Right cardiac atrium (tissue), 5 donors: ENCODE measurements around the gene VENTX. TPM values are rescaled to one million over a fixed set of nuclear protein-coding genes. Genes with fewer than 3 reads are reported as not detected.

Source experiments
- ATAC-seq, 2 donors: fragments of 200-7000 bp; cut with Tn5 transposase; one replicate each; pipeline versions ENCODE4 v1.8.0 to v1.9.1; 2020; ENCODE audit warnings: moderate library complexity in 2 of 2, mild to moderate bottlenecking in 1 of 2
- DNase-seq, 3 donors: peaks; one replicate each; pipeline ENCODE4 v3.0.0-alpha.2; 2020
- H3K27ac ChIP-seq: one replicate; pipeline ENCODE4 v1.5.1; 2013; ENCODE audit warnings: mild to moderate bottlenecking, low read length, control low read depth, moderate library complexity
- H3K27me3 ChIP-seq: one replicate; pipeline ENCODE4 v1.6.1; 2013; ENCODE audit not compliant: control insufficient read depth, insufficient read depth
- H3K4me1 ChIP-seq: one replicate; pipeline ENCODE4 v1.6.1; 2013; ENCODE audit warnings: low read length; ENCODE audit not compliant: control insufficient read depth, insufficient read depth
- H3K4me3 ChIP-seq: one replicate; pipeline ENCODE4 v1.5.1; 2013; ENCODE audit warnings: low read length, control low read depth
- H3K9me3 ChIP-seq: one replicate; pipeline ENCODE4 v1.6.1; 2013; ENCODE audit warnings: low read length; ENCODE audit not compliant: control insufficient read depth
- WGBS: extraction: QIAGEN DNeasy Blood & Tissue Kit; methylation state at CpG from one replicate; pipeline ENCODE4 v1.1.7; 2013; 5-methylcytosine and 5-hydroxymethylcytosine counted together
- intact Hi-C, 4 donors: fragments of 100-400 bp; cut with DNase I; formaldehyde crosslinking; loops; one replicate each; pipeline versions ENCODE4 v1.11.0 to v1.14.0; 2022 to 2023
- polyA plus RNA-seq: library from polyadenylated mRNA; stranded (reverse); fragments of 200-250 nt; gene quantifications from one replicate; pipeline ENCODE4 v1.2.3, GENCODE V29; 2013
- total RNA-seq, 4 donors: library from RNA; stranded (reverse); fragmentation: NEBNext Ultra II Directional; extraction: Animal tissue kit (Norgen Biotek cat#: 25700); gene quantifications; one replicate each; pipeline ENCODE4 v1.2.1, GENCODE V29; 2021
- donor health status: healthy with polysubstance abuse.
- donor health status: DM: no; HTN: yes; CAD: no.
- donor health status: DM: no; HTN: no; CAD: no.
- donor health status: DM: no; HTN: yes; CAD: no; lungs with severe emphysema.
- donor health status: DM: yes; HTN: yes; CAD: no.

VENTX gene
- total and polyA plus RNA-seq, 5 donors = 0.45 to 0.89 (median 0.54) TPM

DNA sequence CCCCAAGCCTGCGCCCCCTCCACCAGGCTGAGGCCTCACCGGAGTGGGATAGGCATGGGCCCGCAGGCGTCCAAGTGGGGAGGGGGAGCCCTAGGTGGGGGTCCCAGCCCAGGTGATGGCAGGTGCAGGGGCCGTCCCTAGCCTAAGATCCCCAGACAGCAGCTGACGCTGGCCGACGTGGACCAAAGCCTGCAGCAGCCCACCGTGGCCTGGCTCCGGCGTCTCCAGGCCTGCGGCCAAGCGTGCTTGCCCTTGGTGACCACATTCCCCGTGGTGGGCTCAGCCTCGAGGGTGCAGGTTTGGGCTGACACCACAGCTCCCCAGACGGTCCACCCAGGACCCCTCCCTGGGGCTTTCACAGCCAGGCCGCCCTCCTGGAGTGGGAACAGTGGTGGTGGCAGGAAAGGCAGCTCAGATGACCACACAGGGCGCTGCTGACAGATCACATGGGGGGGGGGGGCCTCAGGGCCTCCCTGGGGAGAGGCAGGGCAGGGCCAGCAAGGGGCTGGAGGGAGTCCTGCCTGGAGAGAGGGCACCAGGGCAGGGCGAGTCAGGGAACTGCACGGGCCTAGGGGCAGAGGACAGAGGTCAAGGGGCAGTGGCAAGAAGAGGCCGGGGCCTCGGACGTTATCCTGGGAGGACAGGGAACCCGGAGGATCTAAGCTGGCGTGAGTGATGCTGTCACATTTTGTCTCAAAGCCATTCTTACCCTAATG is 39.8 kb downstream of the VENTX start:
- ATAC-seq (no peak), DNase-seq (peak; percentile 15 to 59 (median 54))
- 63% methylated on average over 25 of the region's 25 CpGs for WGBS
- no peaks in the 10 kb centered on the region for H3K4me1 ChIP-seq
- intact Hi-C loops = no loop called here
- H3K9me3 ChIP-seq = no peaks in the 10 kb centered on the region
- H3K4me3 ChIP-seq = no peak overlapping the region
- no peaks in the 10 kb centered on the region for H3K27me3 ChIP-seq
- H3K27ac ChIP-seq = no peak overlapping the region

DNA sequence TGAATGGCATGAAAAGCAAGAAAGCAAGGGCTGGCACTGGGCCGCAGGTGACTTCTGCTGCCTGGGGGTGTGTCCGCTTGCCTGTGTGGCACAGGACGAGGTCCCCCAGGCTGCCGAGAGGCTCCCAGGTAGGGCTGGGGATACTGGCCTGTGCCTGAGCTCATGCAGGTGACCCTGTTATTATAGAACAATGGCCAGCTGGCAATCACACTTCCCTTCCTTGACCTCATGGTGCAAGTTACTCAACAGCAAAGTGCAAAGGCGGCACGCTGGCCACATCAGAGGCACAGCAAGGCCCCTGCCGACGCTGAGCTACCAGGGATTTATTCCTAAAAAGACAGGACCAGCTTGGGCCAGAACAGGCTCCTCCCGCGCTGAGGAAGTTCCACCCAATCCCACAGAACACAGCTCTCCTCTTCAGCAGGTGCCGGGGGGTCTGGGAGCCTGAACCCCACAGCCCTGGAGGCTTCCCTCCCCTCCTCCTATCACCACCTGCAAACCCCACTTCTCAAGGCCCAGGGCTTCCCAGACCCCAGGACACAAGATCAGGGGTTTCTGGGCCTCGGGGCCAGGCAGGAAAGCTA is 40.4 kb downstream of the VENTX start:
- Histone ChIP-seq H3K4me1 (no peaks in the 10 kb centered on the region), H3K27ac (no peak overlapping the region), H3K27me3 (no peaks in the 10 kb centered on the region), H3K4me3 (no peak overlapping the region), H3K9me3 (no peaks in the 10 kb centered on the region)
- ATAC-seq (no peak), DNase-seq (peak in 2 of 3 donors; percentile 22 to 53)
- intact Hi-C loops = no loop called here
- WGBS = 71% methylated on average over 12 of the region's 12 CpGs

DNA sequence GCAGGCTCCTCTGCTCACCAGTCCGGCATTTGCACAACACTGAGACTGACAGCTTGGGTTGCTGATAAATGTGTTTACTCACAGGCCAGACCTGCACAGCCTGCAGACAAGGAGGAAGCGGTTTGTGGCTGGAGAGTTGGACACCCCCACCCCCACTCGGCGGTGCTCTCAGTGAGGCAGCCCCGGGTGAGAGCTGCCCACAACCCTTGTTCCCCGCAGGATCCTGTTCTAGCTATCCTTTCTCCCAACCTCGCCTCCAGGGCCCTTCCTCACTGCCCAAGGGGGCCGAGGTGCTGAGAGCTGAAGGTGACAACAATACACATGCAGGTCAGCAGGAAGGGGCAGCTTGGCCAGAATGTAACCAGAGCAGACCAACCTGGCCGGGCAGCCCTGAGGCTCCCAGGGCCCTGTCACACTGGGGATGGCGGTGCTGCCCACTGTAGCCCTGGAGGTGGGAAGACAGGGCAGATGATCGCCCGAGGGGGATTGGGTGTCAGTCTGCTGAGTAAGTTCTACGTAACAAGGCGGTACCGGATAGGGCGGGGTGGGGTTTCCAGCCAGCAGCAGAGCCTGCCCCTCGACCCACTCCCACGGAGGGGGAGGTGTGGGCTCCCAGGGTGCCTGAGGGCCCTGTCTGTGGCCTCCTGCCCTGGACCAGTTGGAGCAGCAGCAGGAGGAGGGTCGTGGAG is 41.1 kb downstream of the VENTX start:
- Histone ChIP-seq H3K27ac (no peak overlapping the region), H3K27me3 (no peaks in the 10 kb centered on the region), H3K4me1 (no peaks in the 10 kb centered on the region), H3K4me3 (no peak overlapping the region), H3K9me3 (no peaks in the 10 kb centered on the region)
- DNase-seq (peak in 2 of 3 donors; percentile 74 to 80), ATAC-seq (peak; percentile 10 to 22)
- intact Hi-C loops = no loop called here
- 65% methylated on average over 19 of the region's 19 CpGs for WGBS

DNA sequence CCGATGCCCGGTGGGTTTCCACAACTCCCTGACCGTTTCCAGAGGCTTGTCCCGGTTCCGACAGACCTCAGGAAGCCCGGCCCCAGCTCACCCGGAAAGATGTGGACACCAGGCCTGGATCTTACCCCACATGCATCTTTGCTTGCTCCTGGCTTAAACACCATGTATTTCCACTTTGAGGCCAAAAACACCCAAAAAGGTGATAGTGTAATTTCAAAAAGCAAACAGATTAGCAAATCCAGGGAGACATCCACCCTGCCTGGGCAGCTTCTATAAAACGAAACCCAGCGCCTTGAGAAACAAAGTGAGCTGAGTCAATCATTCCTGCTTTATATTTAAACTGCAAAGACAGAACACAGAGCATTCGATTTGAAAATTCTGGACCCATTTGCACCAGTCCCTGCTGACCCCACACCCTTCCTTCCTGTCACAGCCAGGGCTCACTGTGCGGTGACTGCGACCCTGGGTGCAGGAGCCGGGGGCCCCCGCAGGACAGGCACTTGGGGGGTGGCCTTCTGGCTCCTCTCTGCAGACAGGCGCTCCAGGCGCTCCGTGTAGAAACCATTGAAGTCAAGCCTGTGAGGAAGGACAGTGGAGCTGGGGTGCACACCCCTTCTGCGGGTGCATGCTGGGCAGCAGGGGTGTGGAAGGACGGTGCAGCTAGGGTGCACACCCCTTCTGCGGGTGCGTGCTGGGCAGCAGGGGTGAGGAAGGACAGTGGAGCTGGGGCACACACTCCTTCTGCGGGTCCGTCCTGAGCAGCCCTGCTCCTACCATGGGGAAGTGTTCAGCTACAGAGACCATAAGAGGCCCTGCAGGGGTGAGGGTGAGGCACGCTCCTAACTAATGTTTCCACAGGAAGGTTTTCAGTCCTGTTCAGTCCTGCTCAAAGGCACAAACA is 41.9 kb downstream of the VENTX start:
- DNase-seq = peak in 1 of 3 donors; percentile 47
- ATAC-seq = no peak
- no peak overlapping the region for H3K4me3 ChIP-seq
- H3K9me3 ChIP-seq = no peaks in the 10 kb centered on the region
- H3K27ac ChIP-seq = no peak overlapping the region
- intact Hi-C loops = no loop called here
- H3K27me3 ChIP-seq = no peaks in the 10 kb centered on the region
- no peaks in the 10 kb centered on the region for H3K4me1 ChIP-seq
- 78% methylated on average over 24 of the region's 24 CpGs for WGBS

DNA sequence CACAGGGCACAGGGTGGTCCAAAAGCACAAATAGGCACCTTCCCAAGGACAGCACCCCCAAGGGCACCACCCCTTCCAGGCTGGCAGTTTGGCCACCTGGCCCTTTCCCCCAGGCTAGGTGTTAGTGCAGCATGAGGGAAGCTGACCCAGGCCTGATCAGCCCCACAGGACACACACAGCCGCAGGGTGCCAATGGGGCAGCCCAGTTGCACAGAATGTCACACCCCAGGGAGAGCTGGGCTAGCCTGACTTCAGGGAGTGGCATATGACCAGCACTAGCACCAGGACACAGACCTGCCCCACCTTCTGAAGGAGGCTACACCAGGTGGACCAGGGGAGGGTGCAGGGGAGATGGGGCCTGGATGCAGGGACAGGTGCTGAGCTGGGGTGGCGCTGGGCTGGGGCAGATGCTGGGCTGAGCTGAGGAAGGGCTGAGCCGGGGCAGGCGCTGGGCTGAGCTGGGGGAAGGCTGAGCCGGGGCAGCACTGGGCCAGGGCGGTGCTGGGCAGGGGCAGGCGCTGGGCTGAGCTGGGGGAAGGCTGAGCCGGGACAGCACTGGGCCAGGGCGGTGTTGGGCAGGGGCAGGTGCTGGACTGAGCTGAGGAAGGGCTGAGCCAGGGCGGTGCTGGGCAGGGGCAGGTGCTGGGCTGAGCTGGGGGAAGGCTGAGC is 42.9 kb downstream of the VENTX start:
- WGBS = 96% methylated on average over 10 of the region's 10 CpGs
- Histone ChIP-seq H3K4me1 (no peaks in the 10 kb centered on the region), H3K4me3 (no peak overlapping the region), H3K27me3 (no peaks in the 10 kb centered on the region), H3K9me3 (no peaks in the 10 kb centered on the region), H3K27ac (no peak overlapping the region)
- ATAC-seq (no peak), DNase-seq (peak in 1 of 3 donors; percentile 54)
- intact Hi-C loops = no loop called here

DNA sequence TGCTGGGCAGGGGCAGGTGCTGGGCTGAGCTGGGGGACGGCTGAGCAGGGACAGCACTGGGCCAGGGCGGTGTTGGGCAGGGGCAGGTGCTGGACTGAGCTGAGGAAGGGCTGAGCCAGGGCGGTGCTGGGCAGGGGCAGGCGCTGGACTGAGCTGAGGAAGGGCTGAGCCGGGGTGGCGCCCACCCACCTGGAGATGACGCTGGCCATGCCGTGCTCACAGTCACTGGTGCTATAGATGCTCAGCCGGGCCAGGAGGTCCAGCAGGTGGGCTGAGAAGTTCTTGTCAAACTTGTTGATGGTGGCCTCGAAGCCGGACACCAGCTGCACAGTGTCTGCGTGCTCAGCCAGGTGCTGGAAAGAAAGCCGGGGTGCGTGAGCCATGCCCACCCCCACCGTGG is 43.4 kb downstream of the VENTX start:
- DNase-seq = no peak
- Histone ChIP-seq H3K27me3 (no peaks in the 10 kb centered on the region), H3K27ac (no peak overlapping the region), H3K4me3 (no peak overlapping the region), H3K9me3 (no peaks in the 10 kb centered on the region), H3K4me1 (no peaks in the 10 kb centered on the region)
- ATAC-seq = no peak
- intact Hi-C loops = no loop called here
- WGBS = 95% methylated on average over 15 of the region's 15 CpGs

DNA sequence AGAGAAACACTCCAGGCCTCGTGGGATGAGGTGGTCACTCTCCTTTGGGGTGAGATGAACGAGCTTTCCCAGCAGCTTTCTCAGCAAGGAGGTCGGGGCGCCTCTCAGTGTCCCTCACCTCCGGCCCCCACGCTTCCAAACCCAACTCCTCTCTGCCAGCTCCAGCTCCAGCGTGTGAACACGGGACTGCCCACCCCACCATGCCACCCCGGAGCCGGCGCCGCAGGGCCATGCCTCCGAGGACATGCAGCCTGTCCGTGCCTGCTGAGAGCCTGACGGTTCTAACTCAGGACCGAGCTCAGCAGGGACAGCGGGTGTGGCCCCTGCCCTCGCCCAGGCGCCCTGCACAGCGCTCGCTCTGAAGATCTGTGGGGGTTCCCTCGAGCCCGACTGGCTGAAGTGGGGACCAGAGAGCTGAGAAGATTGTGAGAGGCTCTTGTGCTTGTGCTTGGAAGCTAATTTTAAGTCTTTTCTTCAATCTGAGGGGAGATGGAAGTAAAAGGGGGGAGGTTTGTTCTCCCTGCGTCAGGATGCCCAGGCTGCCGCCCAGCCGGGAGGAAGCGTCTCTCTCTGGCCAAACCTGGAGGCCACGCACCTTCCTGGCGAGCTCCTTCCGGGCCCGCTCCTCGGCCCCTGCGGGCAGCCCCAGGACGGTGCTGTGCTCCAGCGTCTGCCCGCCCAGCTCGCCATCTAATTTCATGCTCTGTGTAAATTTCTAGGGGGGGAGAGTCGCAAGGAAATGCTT is 44.1 kb downstream of the VENTX start:
- 92% methylated on average over 38 of the region's 38 CpGs for WGBS
- no peak overlapping the region for H3K27ac ChIP-seq
- ATAC-seq (no peak), DNase-seq (peak in 1 of 3 donors; percentile 40)
- H3K4me1 ChIP-seq = no peaks in the 10 kb centered on the region
- no peaks in the 10 kb centered on the region for H3K9me3 ChIP-seq
- no peak overlapping the region for H3K4me3 ChIP-seq
- no peaks in the 10 kb centered on the region for H3K27me3 ChIP-seq
- intact Hi-C loops = no loop called here

DNA sequence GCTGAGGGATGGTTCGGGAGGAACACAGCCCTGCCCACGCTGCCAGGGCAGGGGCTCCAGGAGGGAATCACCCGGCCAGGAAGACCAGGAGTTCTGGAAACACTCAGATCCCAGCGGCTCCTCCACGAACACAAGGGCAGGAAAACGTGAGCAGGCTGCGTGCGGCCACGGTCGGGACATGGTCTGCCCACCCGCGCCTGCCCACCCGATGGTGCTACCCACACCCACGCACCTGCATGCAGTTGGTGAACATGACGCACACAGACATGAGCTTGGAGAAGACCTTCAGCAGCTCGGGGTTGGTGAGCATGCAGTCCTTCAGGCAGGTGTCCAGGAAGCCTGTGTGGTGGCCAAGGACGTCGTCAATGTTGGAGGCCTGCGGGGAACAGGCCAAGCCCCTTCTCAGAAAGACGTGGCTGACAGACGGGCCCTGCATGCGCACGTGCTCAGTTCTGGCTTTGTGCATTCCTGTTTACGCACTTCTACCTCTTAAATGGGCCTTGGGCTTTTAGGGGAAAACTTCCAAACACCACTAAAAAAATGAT is 45.3 kb downstream of the VENTX start:
- no peaks in the 10 kb centered on the region for H3K9me3 ChIP-seq
- H3K27ac ChIP-seq = no peak overlapping the region
- no peak overlapping the region for H3K4me3 ChIP-seq
- 92% methylated on average over 24 of the region's 24 CpGs for WGBS
- intact Hi-C loops = no loop called here
- no peak for ATAC-seq
- no peaks in the 10 kb centered on the region for H3K27me3 ChIP-seq
- peak in 1 of 3 donors; percentile 35 for DNase-seq
- H3K4me1 ChIP-seq = no peaks in the 10 kb centered on the region

DNA sequence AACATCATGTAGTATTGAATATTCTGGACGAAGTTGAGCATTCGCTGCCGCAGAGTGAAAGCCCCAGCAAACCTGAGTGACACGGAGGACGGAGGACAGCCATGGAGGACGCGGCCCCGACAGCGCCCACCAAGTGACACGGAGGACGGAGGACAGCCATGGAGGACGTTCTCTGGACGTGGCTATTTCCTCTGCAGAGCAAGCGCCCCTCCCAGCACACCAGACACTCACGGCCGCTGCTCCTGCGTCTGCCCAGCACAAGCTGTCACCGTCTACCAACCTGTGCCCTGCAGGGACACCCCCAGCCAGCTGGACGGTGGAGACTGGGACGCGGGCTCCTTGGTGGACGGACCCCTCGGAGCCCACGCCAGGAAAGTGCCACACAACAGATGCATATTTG is 46.3 kb downstream of the VENTX start:
- Histone ChIP-seq H3K9me3 (no peaks in the 10 kb centered on the region), H3K4me3 (no peak overlapping the region), H3K27ac (no peak overlapping the region), H3K27me3 (no peaks in the 10 kb centered on the region), H3K4me1 (no peaks in the 10 kb centered on the region)
- intact Hi-C loops = no loop called here
- no peak for ATAC-seq
- peak in 1 of 3 donors; percentile 50 for DNase-seq
- 95% methylated on average over 24 of the region's 24 CpGs for WGBS

DNA sequence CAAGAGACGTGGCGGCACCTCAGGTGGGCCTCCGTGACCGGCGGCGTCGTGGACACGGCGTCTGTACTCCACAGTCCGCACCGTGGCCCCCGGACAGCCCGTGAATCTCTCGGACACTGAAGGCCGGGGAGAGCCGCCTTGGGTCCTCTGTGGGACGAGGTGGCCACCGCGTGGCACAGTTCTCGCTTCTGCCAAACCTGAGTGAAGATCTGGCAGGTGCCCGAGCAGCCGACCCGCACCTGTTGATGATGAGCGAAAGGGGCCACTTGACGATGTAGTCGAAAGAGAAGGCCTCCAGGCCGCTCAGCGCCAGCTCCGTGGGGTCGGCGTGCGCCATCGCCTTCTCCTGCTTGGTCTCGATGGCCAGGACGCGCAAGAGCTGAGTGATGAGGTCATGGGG is 47.6 kb downstream of the VENTX start:
- H3K27ac ChIP-seq = no peak overlapping the region

More for the DNA sequence above, 47.6 kb downstream of the VENTX start:
- ATAC-seq = no peak
- no peak overlapping the region for H3K4me3 ChIP-seq
- H3K27me3 ChIP-seq = no peaks in the 10 kb centered on the region
- no peaks in the 10 kb centered on the region for H3K9me3 ChIP-seq
- intact Hi-C loops = no loop called here
- 95% methylated on average over 36 of the region's 36 CpGs for WGBS
- no peaks in the 10 kb centered on the region for H3K4me1 ChIP-seq
- peak in 1 of 3 donors; percentile 56 for DNase-seq
